ENCODE data around the gene ATP1A1.

ATP1A1 gene

DNA sequence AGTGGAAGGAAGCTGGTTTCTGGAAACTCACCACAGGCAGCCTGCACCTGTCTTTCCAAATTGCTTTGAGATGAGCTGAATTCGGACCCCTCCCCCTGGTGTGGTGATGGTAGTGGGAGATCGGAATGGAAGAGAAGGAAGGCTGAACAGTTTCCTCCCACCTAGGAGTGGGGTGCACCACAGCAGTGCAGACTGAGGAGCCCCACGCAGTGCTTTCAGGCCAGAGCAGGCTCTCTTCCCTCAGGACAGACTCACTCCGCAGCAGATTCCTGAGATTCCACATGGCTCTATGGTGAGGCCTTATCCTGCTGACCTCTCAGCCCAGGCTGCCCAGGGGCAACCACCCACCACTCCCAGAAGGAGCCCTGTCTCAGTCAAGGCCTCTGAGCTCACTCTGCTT, 80.9 kb downstream of the ATP1A1 start (continued):
- TF ChIP-seq ATF2 (tag by site-specific recombination; IDR thresholded peaks at IDR 0.05; ENCODE audit: low read depth), result no peak
- TF ChIP-seq ZNF623 (tag by site-specific recombination; IDR thresholded peaks at IDR 0.05), result no peak
- no peak for TF ChIP-seq IKZF3 (tag by site-specific recombination; IDR thresholded peaks at IDR 0.05)
- TF ChIP-seq BCL11B (tag by site-specific recombination; IDR thresholded peaks at IDR 0.05; ENCODE audit: low read depth), result no peak
- TF ChIP-seq ZNF239 (tag by site-specific recombination; IDR thresholded peaks at IDR 0.05), result no peak
